Measurements from ENCODE around the gene SIRT6. TPM values are rescaled to one million over a fixed set of nuclear protein-coding genes. Genes with fewer than 3 reads are reported as not detected.
"Not testable (repeated sequence)": the region's sequence is repeated elsewhere in the genome, so short reads cannot be mapped to it uniquely, and the experiment has no call there.

Gene SIRT6
- total RNA-seq, 3 donors from 2014 or later = 21.5 to 29.8 (median 25.6) TPM

- no peak for DNase-seq (ENCODE audit: low spot score in 2 of 2)
- Histone ChIP-seq H3K9me3 (no peaks in the 10 kb centered on the region), H3K4me1 (no peaks in the 10 kb centered on the region), H3K27me3 (peaks cover 5 to 28% of the 10 kb centered on the region in 2 donors), H3K36me3 (no peaks in the 10 kb centered on the region), H3K27ac (no peak overlapping the region), H3K4me3 (no peak overlapping the region)
- TF ChIP-seq POLR2AphosphoS5 (IDR thresholded peaks at IDR 0.05) = no peak
- no peak for TF ChIP-seq CTCF (IDR thresholded peaks at IDR 0.05)
- TF ChIP-seq POLR2A (IDR thresholded peaks at IDR 0.05) = no peak
- intact Hi-C loops (cut with DNase I; ENCODE audit: low total_unique reads) = no loop called here
Observed at GRCh38 chr19:4225885-4226284, 43.5 kb upstream of the SIRT6 start.

- Histone ChIP-seq H3K27me3 (peaks cover 4 to 16% of the 10 kb centered on the region in 2 donors), H3K9me3 (no peaks in the 10 kb centered on the region), H3K27ac (no peak overlapping the region), H3K4me1 (no peaks in the 10 kb centered on the region), H3K4me3 (no peak overlapping the region), H3K36me3 (no peaks in the 10 kb centered on the region)
- no peak for DNase-seq (ENCODE audit: low spot score in 2 of 2)
- intact Hi-C loops (cut with DNase I; ENCODE audit: low total_unique reads) = no loop called here
- TF ChIP-seq POLR2AphosphoS5 (IDR thresholded peaks at IDR 0.05) (no peak), CTCF (IDR thresholded peaks at IDR 0.05) (no peak), POLR2A (IDR thresholded peaks at IDR 0.05) (no peak)
Observed at GRCh38 chr19:4224470-4224869, 42.1 kb upstream of the SIRT6 start.

GRCh38 chr19:4220188-4220587 lies 37.8 kb upstream of the SIRT6 start:
- Histone ChIP-seq H3K4me1 (no peaks in the 10 kb centered on the region), H3K9me3 (no peaks in the 10 kb centered on the region), H3K27ac (no peak overlapping the region), H3K36me3 (no peaks in the 10 kb centered on the region), H3K27me3 (no peaks in the 10 kb centered on the region), H3K4me3 (no peak overlapping the region)
- TF ChIP-seq POLR2A (IDR thresholded peaks at IDR 0.05) (no peak), CTCF (IDR thresholded peaks at IDR 0.05) (no peak), POLR2AphosphoS5 (IDR thresholded peaks at IDR 0.05) (no peak)
- no peak for DNase-seq (ENCODE audit: low spot score in 2 of 2)
- intact Hi-C loops (cut with DNase I; ENCODE audit: low total_unique reads) = no loop called here

- H3K27me3 ChIP-seq; H3K4me1 ChIP-seq; H3K9me3 ChIP-seq; H3K36me3 ChIP-seq; DNase-seq (ENCODE audit: low spot score in 2 of 2); H3K4me3 ChIP-seq; intact Hi-C loops (cut with DNase I; ENCODE audit: low total_unique reads); H3K27ac ChIP-seq: not testable (repeated sequence)
Observed at GRCh38 chr19:4218523-4218922, 36.2 kb upstream of the SIRT6 start.

GRCh38 chr19:4217429-4218264 lies 35.3 kb upstream of the SIRT6 start:
- Histone ChIP-seq H3K27ac (no peak overlapping the region), H3K27me3 (no peaks in the 10 kb centered on the region), H3K4me3 (no peak overlapping the region), H3K4me1 (no peaks in the 10 kb centered on the region), H3K36me3 (no peaks in the 10 kb centered on the region), H3K9me3 (no peaks in the 10 kb centered on the region)
- TF ChIP-seq POLR2A (IDR thresholded peaks at IDR 0.05) = no peak
- no peak for TF ChIP-seq POLR2AphosphoS5 (IDR thresholded peaks at IDR 0.05)
- no peak for TF ChIP-seq CTCF (IDR thresholded peaks at IDR 0.05)
- no peak for DNase-seq (ENCODE audit: low spot score in 2 of 2)
- intact Hi-C loops (cut with DNase I; ENCODE audit: low total_unique reads) = no loop called here
